Activated CD8-positive, alpha-beta T cell treated with anti-CD3 and anti-CD28 coated beads for 36 hours (primary cell): ENCODE data around the gene CARM1. TPM values are rescaled to one million over a fixed set of nuclear protein-coding genes. Genes with fewer than 3 reads are reported as not detected.

Experiments
- ATAC-seq: fragments of 200-7000 bp; cut with Tn5 transposase; one replicate; pipeline ENCODE4 v1.10.0; 2021; ENCODE audit warnings: mild to moderate bottlenecking, moderate library complexity
- CTCF ChIA-PET: fragments of 350-600 bp; sonication (Branson Sonifier 250); formaldehyde crosslinking; loops from one replicate; lab custom pipeline; 2021; ENCODE audit warnings: antibody characterized with exemption; lab: Charles Lee
- POLR2A ChIA-PET: fragments of 350-600 bp; sonication (Branson Sonifier 250); formaldehyde crosslinking; loops from one replicate; lab custom pipeline; 2021; ENCODE audit warnings: antibody characterized with exemption; lab: Charles Lee
- DNase-seq: peaks from one replicate; pipeline ENCODE4 v3.0.0-alpha.2; 2020
- H3K27ac Mint-ChIP-seq: one replicate; pipeline ENCODE4 v1.8.0; 2021; ENCODE audit warnings: mild to moderate bottlenecking, mixed read lengths
- H3K27me3 Mint-ChIP-seq: one replicate; pipeline ENCODE4 v1.8.0; 2021; ENCODE audit warnings: mixed read lengths
- H3K36me3 Mint-ChIP-seq: one replicate; pipeline ENCODE4 v1.8.0; 2021; ENCODE audit warnings: low read depth, mixed read lengths
- H3K4me1 Mint-ChIP-seq: one replicate; pipeline ENCODE4 v1.8.0; 2021; ENCODE audit warnings: low read depth, mixed read lengths
- H3K4me3 Mint-ChIP-seq: one replicate; pipeline ENCODE4 v1.8.0; 2021; ENCODE audit warnings: mild to moderate bottlenecking, moderate library complexity, mixed read lengths
- H3K9me3 Mint-ChIP-seq: one replicate; pipeline ENCODE4 v1.8.0; 2021; ENCODE audit warnings: mixed read lengths
- CTCF ChIP-seq: fragments of 200-600 bp; IDR thresholded peaks from one replicate; pipeline ENCODE4 v1.8.0; 2022; ENCODE audit warnings: antibody characterized with exemption, mild to moderate bottlenecking
- intact Hi-C: fragments of 100-400 bp; cut with micrococcal nuclease; formaldehyde crosslinking; loops from one replicate; pipeline ENCODE4 v1.10.0; 2022
- total RNA-seq, 2 experiments: library from RNA; stranded (reverse); gene quantifications; one replicate each; pipeline ENCODE4 v1.2.3, GENCODE V29; 2021

CARM1 gene
- total RNA-seq, 2 experiments from 2014 or later: 95.1 to 95.4 TPM

- DNase-seq: peak; percentile 46
- ChIA-PET CTCF (interaction anchor here (0.9 to 4.2 kb wide), 3 partner anchors 18 to 97 kb away, joined by 3 to 25 read pairs (median 11); no protein-coding TSS in a partner anchor), POLR2A (interaction anchor here (0.7 to 2.9 kb wide), 8 partner anchors 11 to 133 kb away, joined by 3 to 12 read pairs (median 4); no protein-coding TSS in a partner anchor)
- Mint-ChIP-seq H3K27ac (peak overlapping the region; percentile 90), H3K27me3 (no peaks in the 10 kb centered on the region), H3K4me1 (peaks cover 37% of the 10 kb centered on the region), H3K4me3 (peak overlapping the region; percentile 89), H3K36me3 (peaks cover 11% of the 10 kb centered on the region), H3K9me3 (no peaks in the 10 kb centered on the region)
- peak; percentile 20 for ATAC-seq
- intact Hi-C loops: no loop called here
- no peak for TF ChIP-seq CTCF
Measured at GRCh38 chr19:10961073-10961860, 89.9 kb downstream of the CARM1 start.

- intact Hi-C loops: no loop called here
Measured at GRCh38 chr19:10962863-10963262, 91.5 kb downstream of the CARM1 start.

GRCh38 chr19:10963865-10964264 is 92.5 kb downstream of the CARM1 start:
- Mint-ChIP-seq H3K9me3 (no peaks in the 10 kb centered on the region), H3K27ac (peak overlapping the region; percentile 45), H3K27me3 (no peaks in the 10 kb centered on the region), H3K36me3 (peaks cover 11% of the 10 kb centered on the region), H3K4me3 (peak overlapping the region; percentile 89), H3K4me1 (peaks cover 49% of the 10 kb centered on the region)
- intact Hi-C loops: no loop called here
- DNase-seq: no peak
- TF ChIP-seq CTCF: no peak
- POLR2A ChIA-PET: interaction anchor here (1.5 kb wide), 1 partner anchor 129 kb away, joined by 3 read pairs; no protein-coding TSS in a partner anchor
- CTCF ChIA-PET: interaction anchor here (1.6 to 2.6 kb wide), 2 partner anchors 22 to 27 kb away, joined by 7 to 9 read pairs; no protein-coding TSS in a partner anchor
- ATAC-seq: no peak

More at GRCh38 chr19:10962863-10963262, 91.5 kb downstream of the CARM1 start:
- H3K36me3 Mint-ChIP-seq: peaks cover 11% of the 10 kb centered on the region
- ATAC-seq (no peak), DNase-seq (no peak)
- peak overlapping the region; percentile 90 for H3K27ac Mint-ChIP-seq
- no peaks in the 10 kb centered on the region for H3K27me3 Mint-ChIP-seq
- CTCF ChIA-PET: interaction anchor here (1.6 to 2.6 kb wide), 2 partner anchors 21 to 26 kb away, joined by 7 to 9 read pairs; no protein-coding TSS in a partner anchor
- no peak for TF ChIP-seq CTCF
- H3K4me1 Mint-ChIP-seq: peaks cover 40% of the 10 kb centered on the region
- H3K9me3 Mint-ChIP-seq: no peaks in the 10 kb centered on the region
- peak overlapping the region; percentile 89 for H3K4me3 Mint-ChIP-seq
- POLR2A ChIA-PET: interaction anchor here (0.6 to 1.5 kb wide), 6 partner anchors 8 to 460 kb away, joined by 3 to 5 read pairs (median 3); partner anchors contain the start of genes LDLR and QTRT1

GRCh38 chr19:10964903-10965302 is 93.5 kb downstream of the CARM1 start:
- CTCF ChIA-PET: interaction anchor here (2.1 to 2.6 kb wide), 2 partner anchors 21 to 29 kb away, joined by 7 to 9 read pairs; no protein-coding TSS in a partner anchor
- POLR2A ChIA-PET: interaction anchor here (0.6 to 1.4 kb wide), 4 partner anchors 23 to 125 kb away, joined by 3 read pairs; partner anchors contain the start of gene LDLR
- H3K36me3 Mint-ChIP-seq: peaks cover 11% of the 10 kb centered on the region
- no peak for DNase-seq
- peak; percentile 16 for TF ChIP-seq CTCF
- H3K4me1 Mint-ChIP-seq: peaks cover 50% of the 10 kb centered on the region
- intact Hi-C loops: no loop called here
- ATAC-seq: no peak
- no peaks in the 10 kb centered on the region for H3K9me3 Mint-ChIP-seq
- H3K27me3 Mint-ChIP-seq: no peaks in the 10 kb centered on the region
- H3K27ac Mint-ChIP-seq: no peak overlapping the region
- no peak overlapping the region for H3K4me3 Mint-ChIP-seq
